GM12864 (cell line): Measurements from ENCODE around the gene KCNQ2.

Experiments used
- DNase-seq: peaks from one replicate; pipeline ENCODE4 v3.0.0-alpha.2; 2011; ENCODE audit warnings: low read depth
- H3K4me3 ChIP-seq: 2 replicates; pipeline ENCODE4 v1.5.1; 2011; ENCODE audit warnings: mild to moderate bottlenecking, low read depth, low read length, control low read depth
- CTCF ChIP-seq: IDR thresholded peaks from 2 replicates; pipeline ENCODE4 v1.5.1; 2011; ENCODE audit warnings: low read depth, mild to moderate bottlenecking, moderate library complexity, low read length, control low read depth, inconsistent platforms; ENCODE audit errors: missing control alignments

Gene KCNQ2

GRCh38 chr20:63365601-63366389 lies 106.7 kb downstream of the KCNQ2 start:
- H3K4me3 ChIP-seq, result no peak overlapping the region
- TF ChIP-seq CTCF, result no peak
- DNase-seq, result no peak

- DNase-seq, result no peak
Measured at GRCh38 chr20:63364801-63365585, 107.5 kb downstream of the KCNQ2 start.

GRCh38 chr20:63363981-63364561 lies 108.4 kb downstream of the KCNQ2 start:
- no peak for TF ChIP-seq CTCF
- DNase-seq, result no peak
- no peak overlapping the region for H3K4me3 ChIP-seq

More at GRCh38 chr20:63364801-63365585, 107.5 kb downstream of the KCNQ2 start:
- H3K4me3 ChIP-seq, result no peak overlapping the region
- no peak for TF ChIP-seq CTCF

GRCh38 chr20:63363013-63363957 lies 109.2 kb downstream of the KCNQ2 start:
- no peak for DNase-seq
- H3K4me3 ChIP-seq, result no peak overlapping the region
- no peak for TF ChIP-seq CTCF

GRCh38 chr20:63362436-63363009 lies 109.9 kb downstream of the KCNQ2 start:
- DNase-seq, result no peak
- H3K4me3 ChIP-seq, result no peak overlapping the region
- TF ChIP-seq CTCF, result no peak
